Hindlimb muscle (tissue), 1 donor: ENCODE results near the gene ESPL1. TPM values are rescaled to one million over a fixed set of nuclear protein-coding genes. Genes with fewer than 3 reads are reported as not detected.
"Not testable (repeated sequence)": the region's sequence is repeated elsewhere in the genome, so short reads cannot be mapped to it uniquely, and the experiment has no call there.

Experiments
- DNase-seq: peaks from one replicate; pipeline ENCODE4 v3.0.0-alpha.2; 2013
- polyA plus RNA-seq: library from polyadenylated mRNA; unstranded; fragments of 120-200 nt; gene quantifications from one replicate; pipeline ENCODE4 v1.2.1, GENCODE V29; 2013; ENCODE audit not compliant: insufficient read length

The ESPL1 gene
- polyA plus RNA-seq, 1 donor = 5.1 TPM

DNA sequence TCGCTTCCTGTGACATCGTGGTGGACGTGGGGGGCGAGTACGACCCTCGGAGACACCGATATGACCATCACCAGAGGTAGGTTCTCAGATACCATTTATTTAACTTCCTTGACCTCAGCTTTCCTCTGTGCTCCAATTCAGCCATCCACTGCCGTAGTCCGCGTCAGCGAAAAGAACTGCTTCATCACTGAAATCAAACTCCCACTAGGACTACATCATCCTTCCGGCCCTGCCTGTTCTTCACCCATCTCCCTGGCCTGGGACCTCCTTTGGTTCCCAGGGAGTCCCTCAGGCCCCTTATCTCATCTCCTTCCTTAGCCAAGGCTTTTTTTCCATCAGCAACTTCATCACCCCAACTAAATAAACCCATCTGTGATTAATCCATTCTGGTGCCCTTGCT lies 32.1 kb downstream of the ESPL1 start:
- DNase-seq = no peak

DNA sequence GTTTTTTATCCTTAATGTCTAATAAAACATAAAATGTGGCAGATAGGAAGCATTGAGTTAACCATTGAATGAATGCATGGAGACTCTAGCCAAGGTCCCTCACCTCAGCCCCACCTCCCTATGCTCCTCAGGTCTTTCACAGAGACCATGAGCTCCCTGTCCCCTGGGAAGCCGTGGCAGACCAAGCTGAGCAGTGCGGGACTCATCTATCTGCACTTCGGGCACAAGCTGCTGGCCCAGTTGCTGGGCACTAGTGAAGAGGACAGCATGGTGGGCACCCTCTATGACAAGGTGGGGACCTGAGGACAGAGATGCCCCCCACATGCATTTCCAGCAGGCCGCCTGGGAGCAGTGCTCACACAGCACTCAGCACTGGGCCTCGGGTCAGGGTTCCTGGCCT lies 34.8 kb downstream of the ESPL1 start:
- no peak for DNase-seq

DNA sequence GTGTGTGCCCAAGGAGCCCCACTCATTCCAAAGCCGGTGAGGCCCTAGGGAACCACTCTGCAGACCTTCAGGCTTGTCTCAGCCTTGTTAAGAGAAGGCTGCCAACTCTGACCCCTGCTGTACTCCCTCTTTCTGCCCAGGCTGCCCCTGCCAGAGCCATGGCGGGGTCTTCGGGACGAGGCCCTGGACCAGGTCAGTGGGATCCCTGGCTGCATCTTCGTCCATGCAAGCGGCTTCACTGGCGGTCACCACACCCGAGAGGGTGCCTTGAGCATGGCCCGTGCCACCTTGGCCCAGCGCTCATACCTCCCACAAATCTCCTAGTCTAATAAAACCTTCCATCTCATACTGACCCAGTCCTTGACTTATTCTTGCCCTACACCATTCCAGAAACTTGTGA lies 38.7 kb downstream of the ESPL1 start:
- DNase-seq = no peak

DNA sequence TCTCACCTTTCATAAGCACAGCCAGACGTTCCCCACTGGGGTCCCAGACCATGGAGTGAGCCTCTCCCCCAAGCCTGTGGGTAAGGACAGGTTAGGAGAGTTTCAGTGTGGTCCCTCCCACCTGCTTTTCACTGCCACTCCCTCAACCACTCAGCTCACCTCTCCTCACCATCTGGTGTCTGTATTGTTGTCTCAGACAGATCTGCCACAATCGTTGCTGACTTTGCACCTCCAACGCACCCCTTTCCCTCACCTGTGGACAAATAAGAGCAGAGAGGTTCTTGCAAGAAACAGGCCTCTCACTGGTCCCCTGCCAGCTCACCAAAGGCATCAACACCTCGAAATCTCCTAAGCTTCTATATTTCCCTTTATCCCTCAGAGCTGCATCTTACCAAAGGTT lies 40.2 kb downstream of the ESPL1 start:
- DNase-seq = no peak

DNA sequence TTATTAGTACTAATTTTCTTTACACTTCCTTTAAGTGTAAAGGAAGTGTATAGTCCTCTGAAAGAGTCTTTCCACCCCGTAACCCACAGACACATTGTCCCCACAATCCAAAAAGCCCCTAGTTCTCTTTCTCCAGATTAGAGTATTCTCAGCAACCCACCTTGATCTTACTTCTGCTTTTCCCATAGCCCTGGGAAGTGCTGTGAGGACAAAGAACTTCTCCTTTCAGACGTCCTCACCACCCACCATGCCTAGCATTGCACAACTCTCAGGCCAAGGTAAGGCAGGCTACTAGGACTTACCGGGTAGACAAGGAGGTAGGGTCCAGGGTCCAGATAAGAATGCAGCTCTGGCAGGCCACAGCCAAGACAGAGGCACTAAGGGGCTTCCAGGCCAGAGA lies 45.9 kb downstream of the ESPL1 start:
- no peak for DNase-seq

DNA sequence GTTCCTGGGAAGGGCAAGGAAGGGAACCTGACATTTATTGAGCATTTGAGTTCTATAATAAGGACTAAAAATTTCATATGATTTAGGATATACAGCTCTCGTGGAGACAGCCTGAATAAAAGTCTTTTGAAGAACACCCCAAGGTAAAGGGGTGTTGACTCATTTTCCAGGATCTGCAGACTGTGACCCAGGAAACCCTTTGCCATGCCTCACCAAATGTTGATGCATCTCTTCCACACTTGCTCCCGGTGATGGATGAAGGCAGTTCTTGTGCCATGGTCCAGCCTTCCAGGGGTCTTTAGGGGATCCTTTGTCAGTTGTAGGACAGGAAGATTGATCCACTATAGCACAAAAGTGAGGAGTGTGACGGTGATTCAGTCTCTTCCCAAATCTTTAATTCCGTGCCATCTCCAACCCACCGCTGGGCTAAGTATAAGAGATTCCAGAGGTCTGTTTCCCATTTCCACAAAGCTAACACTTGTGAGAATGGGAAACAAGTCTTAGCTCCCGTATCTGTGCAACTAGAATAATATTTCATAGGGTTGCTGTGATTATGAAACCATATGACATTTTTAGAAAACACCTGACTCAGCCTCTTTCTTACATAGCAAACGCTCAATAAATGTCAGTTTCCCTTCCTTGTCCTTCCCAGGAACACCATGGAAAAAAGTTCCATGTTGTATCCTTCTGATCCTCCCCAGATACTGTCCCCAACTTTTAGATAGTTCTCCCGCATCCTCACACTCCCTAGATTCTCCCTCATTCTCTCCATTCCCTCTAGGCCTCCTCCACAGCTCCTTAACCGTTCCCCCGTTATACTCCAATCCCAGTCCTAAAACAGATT lies 52.5 kb downstream of the ESPL1 start:
- no peak for DNase-seq

DNA sequence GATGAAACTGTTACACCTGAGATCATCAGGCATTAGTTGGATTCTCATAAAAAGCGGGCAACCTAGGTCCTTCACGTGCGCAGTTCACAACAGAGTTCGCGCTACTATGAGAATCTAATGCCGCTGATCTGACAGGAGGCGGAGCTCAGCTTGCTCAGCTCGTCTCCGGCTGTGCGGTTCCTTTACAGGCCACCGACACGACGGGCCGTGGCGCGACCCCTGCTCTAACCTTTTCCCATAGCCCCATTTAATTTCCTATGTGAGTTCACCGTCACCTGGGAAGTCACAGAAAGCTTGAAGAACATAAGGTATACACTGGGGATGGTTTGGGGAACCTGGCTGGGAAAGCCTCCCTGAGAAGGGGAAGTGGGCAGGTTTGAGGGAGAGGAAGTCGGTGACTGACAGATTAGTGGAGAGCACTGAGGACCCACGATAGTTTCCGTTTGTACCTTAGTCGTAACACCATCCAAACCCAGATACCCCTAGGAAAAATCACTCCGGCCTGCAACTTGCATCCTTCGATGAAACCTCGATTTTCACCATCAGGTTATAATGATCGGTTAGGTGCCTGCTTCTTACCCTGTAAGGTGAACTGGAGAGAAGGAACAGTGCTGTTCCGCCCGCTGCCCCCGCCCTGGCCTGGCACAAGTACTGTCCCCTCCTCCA lies 56.1 kb downstream of the ESPL1 start:
- DNase-seq = no peak

DNA sequence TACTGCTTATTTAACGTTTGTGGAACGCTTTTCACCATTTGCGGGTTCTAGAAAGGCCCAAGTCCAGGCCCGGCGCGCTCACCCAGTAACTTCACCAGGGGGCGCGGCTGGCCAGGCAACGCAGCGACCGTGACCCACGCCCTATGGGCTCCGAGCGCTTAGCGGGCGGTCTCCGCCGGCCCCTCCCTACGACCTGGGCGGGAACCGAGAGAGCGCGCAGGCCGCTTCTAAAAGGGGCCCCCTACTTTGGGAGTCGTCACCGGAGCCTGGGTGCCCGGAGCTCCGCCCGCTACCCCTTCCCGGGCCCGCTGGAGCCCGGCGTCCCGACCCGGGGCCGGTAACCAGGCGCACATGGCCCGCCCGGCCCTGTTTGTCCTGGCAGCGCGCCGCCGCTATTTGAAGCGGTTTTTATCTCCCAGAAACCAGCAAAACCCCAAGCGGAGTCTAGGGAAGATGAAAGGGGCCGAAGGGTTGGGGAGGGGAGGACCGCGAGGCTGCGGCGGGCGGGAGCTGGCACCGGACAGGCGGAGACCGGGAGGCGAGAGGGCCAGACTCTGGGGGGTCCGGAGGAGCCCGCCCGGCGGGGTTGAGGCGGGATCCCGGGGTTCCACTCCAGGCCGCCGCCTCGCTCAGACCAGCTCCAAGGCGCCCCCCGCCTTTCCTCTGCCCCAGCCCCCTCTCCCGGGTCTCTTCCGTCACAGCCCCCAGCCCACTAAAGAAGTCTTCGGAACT lies 56.8 kb downstream of the ESPL1 start:
- DNase-seq = peak; percentile 92

DNA sequence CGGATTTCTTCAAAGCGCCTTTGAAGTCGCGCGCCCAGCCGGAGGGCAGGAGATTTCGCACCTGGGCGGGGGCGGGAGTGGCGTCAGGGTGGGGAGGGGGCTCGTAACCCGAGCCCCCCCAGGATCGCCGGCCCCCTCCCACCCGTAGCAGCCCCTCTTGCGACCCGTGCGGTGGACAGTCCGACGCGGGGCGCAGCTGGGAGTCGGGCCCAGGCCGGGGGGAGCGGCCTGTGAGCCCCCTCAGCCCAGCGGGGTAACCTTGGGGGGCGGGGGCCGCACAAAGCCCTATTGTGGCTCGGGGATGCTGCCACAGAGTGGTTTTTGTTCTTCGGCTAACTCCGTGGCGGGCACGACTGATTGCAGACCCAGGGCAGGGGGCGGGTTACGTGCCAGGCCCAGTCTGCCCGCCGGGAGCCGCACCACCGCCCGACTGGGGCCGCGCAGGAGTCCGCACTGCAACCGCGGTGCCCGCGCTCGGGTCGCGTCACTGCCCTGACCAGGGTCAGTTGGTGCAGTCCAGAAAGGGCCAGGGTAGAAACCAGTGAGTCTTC lies 57.5 kb downstream of the ESPL1 start:
- DNase-seq = no peak

DNA sequence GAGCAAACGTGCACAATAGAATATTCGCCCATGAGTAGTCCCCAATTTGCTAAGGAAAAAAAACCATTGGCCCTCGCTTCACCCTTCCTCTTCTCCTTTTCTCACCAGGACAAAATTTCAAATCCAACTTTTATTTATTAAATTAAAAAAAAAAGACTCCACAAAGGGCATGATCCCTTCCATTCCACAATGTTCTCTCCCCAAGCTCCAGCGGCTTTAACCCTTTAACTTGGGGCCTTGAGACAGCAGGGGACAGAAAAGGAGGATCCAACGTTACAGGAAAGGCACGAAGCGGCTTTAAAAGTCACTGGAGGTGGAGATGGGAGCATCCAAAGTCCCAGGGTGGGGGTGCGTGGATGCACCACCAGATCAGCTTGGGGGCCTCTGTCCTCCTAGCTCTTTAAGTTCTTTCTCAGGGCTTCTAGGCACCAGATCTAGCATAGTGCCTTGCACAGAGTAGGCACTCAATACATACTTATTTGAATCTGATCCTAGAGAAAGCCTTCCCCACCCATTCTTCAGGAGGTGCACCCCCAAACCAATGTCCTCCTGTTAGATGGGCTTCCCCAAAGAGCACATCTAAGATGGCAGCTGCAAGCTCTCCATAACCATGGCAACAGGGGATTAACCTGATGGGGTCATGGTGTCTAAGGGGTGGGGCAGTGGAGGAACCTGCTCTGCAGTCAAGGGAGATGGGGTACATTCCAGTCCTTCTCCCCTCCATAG lies 58.5 kb downstream of the ESPL1 start:
- DNase-seq = no peak

DNA sequence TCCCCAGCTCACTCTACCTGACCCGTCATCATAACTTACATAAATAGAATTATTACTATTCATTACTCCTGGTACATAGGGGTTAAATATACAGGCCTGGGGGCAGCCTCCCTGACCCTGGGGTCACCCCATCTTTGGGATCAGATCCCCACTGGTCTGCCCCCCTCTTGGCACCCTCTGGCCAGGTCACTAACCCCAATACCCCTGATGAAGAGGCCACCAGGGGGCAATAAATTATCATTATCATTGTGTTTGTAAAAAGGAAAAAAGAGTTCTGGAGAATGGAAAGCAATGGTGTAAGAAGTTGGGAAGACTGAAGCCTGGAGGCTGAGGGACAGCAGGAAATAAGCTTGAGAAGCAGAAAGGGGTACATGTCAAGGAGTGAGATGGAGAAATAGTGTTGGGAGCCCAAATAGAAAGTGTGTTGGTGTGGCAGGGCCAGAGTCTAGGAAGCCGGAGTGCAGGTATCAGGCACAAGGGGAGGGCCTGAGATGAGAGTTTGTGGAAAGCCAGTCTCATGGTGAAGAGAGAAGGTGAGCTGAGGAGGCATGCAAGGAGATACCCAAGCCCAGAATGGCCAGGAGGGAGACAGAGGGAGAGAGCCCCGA lies 59.4 kb downstream of the ESPL1 start:
- no peak for DNase-seq

DNA sequence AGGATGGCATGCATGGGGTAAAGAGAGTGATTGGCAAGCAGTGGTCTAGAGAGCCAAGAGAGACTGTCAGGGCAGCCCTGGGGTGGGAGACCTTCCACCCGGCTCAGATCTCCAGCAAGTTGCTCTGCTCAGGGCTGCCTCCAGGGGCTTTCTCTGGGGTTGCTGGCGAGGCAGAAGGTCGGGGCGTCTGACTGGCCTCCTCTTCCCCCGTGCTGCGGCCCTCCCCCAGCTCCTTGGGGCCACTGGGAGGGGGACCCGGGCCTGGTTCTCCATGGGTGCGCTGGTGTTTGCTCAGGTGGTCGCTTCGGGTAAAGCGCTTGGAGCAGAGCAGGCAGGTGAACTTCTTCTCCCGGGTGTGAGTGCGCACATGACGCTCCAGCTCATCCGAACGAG lies 59.9 kb downstream of the ESPL1 start:
- DNase-seq = no peak

DNA sequence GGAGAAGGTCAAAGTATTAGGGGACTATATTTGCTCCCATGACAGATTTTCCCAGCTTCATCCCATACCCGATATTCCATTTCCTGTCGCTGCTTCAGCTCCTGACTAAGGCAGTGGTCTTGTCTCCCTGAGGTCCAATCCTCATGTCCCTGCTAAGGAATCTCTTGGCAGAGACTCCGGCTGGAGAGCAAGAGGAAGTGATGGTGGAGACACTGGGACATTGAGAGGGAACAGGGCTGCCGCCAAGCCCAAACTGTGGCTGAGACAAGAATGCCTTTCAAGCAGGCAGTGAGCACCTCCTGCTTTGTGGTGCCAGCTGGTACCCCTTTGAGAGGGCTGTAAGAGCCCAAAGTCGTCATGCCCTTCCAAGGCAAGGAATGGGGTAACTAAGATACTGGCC lies 62.6 kb downstream of the ESPL1 start:
- DNase-seq = no peak

DNA sequence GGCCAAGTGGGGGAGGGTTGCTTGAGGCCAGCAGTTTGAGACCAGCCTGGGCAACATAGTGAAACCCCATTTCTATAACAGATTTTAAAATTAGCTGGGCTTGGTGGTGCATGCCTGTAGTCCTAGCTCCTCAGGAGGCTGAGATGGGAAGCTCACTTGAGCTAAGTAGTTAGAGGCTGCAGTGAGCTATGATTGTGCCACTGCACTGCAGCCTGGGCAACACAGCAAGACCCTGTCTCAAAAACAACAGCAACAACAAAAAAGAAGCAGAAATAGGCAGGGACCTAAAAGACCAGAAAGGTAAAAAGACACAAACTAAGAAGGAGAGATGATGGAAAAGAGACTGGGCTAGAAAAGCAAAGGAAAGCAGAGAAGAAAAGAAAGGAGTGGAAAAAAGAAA lies 64.2 kb downstream of the ESPL1 start:
- DNase-seq = not testable (repeated sequence)

DNA sequence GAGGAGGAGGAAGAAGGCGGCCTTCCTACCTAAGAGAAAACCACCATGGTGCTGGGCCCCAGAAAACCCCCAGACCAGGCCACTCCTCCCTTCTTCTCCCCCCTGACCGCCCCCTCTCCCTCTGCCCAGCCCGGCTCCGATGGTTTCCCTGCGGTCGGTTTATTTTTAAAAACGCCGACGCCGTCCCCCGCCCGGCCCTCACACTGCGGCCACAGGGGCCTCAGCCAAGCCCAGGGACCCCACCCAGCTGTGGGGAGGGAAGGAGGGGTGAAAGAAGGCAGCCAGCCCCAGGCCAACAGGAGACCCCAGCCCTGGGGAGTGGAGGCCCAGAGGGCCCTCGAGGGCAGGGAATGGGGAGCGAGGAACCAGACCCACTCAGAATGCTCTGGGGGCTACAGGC lies 64.6 kb downstream of the ESPL1 start:
- no peak for DNase-seq

DNA sequence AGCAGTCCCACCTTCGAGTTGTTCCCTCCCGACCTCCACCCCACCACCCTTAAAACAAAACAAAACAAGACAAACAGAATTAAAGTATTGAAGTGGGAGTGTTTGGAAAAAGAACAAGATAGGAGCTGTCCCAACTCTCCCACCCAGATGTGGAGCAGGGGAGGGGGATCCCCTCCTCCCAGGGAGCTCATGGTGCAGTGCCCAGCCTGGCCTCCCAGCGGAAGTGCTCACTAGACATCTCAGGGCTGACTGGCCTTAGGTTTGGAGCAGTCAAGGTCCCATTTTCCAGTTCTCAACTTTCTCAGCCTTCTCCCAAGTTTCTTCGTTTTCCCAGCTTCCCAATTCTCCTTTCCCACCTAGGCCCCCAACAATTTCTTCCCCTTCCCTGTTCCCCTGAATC lies 65.2 kb downstream of the ESPL1 start:
- DNase-seq = no peak

DNA sequence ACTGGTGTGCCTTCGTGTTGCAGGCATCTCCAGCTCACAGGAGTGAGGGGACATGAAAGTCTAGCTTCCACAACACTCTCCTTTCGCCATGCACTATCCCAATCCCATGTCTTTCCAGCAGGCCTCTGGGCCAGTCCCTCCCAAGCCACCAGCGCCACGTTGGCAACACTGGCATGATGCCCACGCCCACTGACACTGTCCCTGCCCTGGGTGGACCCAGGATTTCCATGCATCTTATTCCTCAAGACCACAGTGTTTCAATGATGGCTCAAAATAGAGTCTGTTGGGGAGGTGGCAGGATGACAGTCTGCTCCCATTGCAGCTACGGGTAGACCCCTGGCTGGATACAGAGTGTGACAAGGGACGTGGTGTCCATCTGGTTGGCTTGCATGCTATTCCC lies 65.7 kb downstream of the ESPL1 start:
- no peak for DNase-seq

DNA sequence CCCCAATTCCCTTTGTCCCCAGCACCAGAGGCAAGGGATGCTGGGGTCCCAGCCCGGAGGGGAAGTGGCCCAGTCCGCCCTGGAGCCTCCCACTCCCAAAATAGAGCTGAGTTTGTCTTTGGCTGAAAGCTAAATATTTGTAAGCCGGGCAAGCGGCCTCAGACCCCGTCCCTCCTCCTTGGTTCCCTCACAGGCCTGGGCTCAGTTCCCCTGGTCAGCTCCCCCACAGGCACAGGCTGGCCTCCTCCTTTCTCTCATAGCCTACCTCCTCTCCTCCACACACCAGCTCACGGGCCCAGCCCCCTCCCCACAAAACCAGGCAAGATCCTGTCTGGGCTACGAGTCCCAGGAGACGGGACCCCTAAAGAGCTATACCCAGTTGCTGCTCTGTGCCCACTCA lies 66.7 kb downstream of the ESPL1 start:
- DNase-seq = no peak

DNA sequence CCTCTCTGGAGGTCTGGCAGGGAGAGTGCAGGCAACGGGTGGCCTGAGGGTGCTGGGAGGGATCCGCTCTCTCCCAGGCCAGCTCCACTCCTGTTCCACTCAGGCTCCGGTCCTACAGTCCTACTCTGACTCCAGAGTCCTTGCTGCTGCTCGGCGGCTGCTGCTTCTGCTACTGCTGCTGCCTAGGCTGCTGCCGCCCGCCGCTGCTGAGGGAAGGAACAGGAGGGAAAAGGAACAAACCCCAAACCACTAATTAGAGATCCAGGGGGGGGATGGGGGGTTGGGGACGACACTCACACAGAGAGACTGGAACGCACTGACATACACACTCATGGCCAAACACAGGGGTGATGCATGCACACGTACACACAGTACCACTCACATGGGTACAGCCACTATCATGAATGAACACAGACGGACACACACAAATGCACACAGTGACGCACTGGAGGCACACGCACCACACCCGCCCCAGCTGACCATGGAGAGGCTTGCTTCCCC lies 68.1 kb downstream of the ESPL1 start, which contains the start of gene SP7:
SP7 (minus strand) TSS at position 174 of the 501 bp plus-strand sequence. CDS start 708 bp downstream, outside the sequence.
- DNase-seq = no peak

DNA sequence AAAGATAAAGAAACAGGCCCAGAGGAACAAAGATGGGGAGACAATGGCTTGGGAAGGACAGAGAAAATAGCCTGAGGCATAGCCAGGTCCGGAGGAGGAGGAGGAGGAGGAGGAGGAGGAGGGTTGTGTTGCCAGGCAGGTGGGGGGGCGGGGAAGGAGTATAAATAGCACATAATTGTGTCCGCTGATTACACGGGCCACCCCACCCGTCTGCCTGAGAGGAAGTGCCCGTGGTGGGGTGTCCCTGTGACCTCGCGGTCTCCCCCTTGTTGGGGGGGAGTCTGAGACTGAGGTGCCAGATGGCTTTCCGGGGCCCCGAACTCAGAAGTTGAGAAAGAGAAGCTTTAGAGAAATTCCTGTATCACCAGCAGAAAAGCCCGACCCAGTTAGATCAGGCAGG lies 69.9 kb downstream of the ESPL1 start:
- no peak for DNase-seq

DNA sequence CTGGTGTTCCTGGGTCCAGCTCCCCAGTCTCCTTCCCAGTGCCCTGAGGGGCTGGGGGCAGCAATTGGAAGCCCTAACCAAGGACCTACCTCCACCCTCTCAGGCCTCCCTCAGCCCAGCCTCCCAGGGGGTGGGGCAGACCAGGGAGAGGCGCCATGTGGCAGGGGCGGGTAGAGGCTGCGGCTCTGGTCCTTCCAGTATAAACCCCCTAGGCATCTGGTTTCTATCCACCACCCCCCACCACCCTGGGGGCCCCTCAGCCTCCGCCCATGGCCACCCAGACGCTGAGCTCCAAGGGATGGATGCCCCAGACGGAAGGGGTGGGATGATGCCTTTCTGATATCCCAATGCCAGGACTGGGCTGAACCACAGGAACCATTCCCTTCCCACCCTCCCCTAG lies 70.8 kb downstream of the ESPL1 start:
- DNase-seq = no peak

DNA sequence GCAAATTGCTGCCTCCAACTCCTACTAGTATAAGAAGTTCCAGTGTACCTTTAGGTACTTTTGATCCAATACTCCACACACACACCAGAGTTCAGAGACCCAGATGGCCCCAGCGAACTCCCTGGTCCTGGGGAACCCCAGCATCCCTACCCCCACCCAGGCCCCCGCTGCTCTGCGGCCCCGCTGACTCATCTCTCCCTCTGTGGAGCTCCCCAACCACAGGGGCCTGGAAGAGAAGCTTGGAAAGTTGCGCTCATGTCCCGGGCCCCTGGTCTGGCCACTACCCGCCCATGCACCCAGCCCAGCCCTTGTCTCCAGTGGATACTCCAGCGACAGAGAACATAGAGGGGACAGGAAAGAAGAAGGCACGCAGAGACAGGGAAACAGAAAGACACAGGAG lies 72.3 kb downstream of the ESPL1 start:
- DNase-seq = no peak
